ENCODE measurements around the gene MSH2.

MSH2 gene

DNA sequence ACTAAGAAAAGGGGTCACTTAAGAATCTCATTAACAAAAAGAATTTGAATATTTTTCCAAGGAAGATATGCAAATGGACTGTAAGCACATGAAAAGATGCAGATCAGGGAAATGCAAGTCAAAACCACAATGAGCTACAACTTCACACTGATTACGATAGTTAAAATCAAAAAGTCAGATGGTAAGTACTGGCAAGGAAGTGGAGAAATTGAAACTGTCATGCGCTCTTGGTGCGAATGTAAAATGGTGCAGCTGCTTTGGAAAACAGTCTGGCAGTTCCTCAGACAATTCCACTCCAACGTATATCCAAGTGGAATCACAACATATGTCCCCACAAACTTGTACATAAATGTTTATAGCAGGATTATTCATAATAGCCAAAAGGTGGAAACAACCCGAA is 81.4 kb downstream of the MSH2 start (continued):
- TF ChIP-seq PPARA (CRISPR knock-in tag; IDR thresholded peaks at IDR 0.05; ENCODE audit: borderline replicate concordance) (no peak), PATZ1 (CRISPR knock-in tag; IDR thresholded peaks at IDR 0.05; ENCODE audit: borderline replicate concordance) (no peak), ESRRG (CRISPR knock-in tag; IDR thresholded peaks at IDR 0.05) (no peak), ZFP30 (CRISPR knock-in tag; IDR thresholded peaks at IDR 0.05) (no peak), TCF4 (CRISPR knock-in tag; IDR thresholded peaks at IDR 0.05; ENCODE audit: borderline replicate concordance) (no peak), ZC3H10 (CRISPR knock-in tag; IDR thresholded peaks at IDR 0.05) (no peak), ZNF70 (CRISPR knock-in tag; IDR thresholded peaks at IDR 0.05) (no peak)

DNA sequence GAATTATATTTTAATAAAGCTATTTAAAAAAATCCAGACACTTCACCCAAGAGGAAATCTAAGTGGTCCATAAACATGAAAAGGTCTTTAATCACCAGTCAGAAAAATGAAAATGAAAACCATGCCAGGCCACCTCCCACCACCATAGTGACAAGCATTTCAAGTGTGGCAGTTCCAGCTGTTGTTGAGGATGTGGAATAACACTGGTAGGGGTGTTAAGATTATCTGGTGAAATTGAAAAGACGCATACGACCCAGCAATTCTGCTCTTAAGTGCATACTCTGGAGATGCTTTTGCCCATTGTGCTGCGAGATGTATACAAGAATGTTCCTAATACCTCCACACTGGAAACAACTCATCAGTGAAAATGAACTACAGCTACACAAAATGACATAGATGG is 82.2 kb downstream of the MSH2 start:
- no peak for ATAC-seq
- TF ChIP-seq ZNF565 (CRISPR knock-in tag; conservative IDR thresholded peaks at IDR 0.05; ENCODE audit: low read depth) (no peak), PATZ1 (CRISPR knock-in tag; IDR thresholded peaks at IDR 0.05; ENCODE audit: borderline replicate concordance) (no peak), GLIS3 (CRISPR knock-in tag; IDR thresholded peaks at IDR 0.05) (no peak), POU6F1 (CRISPR knock-in tag; IDR thresholded peaks at IDR 0.05; ENCODE audit: borderline replicate concordance, low read depth) (no peak), ZFP30 (CRISPR knock-in tag; IDR thresholded peaks at IDR 0.05) (no peak), TCF4 (CRISPR knock-in tag; IDR thresholded peaks at IDR 0.05; ENCODE audit: borderline replicate concordance) (no peak), RARB (CRISPR knock-in tag; IDR thresholded peaks at IDR 0.05) (no peak), ISL1 (CRISPR knock-in tag; IDR thresholded peaks at IDR 0.05) (no peak), OSR1 (CRISPR knock-in tag; IDR thresholded peaks at IDR 0.05) (no peak), CSDC2 (CRISPR knock-in tag; IDR thresholded peaks at IDR 0.05) (no peak)
- TF ChIP-seq, protein P1, sequence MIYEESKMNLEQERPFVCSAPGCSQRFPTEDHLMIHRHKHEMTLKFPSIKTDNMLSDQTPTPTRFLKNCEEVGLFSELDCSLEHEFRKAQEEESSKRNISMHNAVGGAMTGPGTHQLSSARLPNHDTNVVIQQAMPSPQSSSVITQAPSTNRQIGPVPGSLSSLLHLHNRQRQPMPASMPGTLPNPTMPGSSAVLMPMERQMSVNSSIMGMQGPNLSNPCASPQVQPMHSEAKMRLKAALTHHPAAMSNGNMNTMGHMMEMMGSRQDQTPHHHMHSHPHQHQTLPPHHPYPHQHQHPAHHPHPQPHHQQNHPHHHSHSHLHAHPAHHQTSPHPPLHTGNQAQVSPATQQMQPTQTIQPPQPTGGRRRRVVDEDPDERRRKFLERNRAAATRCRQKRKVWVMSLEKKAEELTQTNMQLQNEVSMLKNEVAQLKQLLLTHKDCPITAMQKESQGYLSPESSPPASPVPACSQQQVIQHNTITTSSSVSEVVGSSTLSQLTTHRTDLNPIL (CRISPR knock-in tag; IDR thresholded peaks at IDR 0.05; ENCODE audit: low read depth) = no peak

DNA sequence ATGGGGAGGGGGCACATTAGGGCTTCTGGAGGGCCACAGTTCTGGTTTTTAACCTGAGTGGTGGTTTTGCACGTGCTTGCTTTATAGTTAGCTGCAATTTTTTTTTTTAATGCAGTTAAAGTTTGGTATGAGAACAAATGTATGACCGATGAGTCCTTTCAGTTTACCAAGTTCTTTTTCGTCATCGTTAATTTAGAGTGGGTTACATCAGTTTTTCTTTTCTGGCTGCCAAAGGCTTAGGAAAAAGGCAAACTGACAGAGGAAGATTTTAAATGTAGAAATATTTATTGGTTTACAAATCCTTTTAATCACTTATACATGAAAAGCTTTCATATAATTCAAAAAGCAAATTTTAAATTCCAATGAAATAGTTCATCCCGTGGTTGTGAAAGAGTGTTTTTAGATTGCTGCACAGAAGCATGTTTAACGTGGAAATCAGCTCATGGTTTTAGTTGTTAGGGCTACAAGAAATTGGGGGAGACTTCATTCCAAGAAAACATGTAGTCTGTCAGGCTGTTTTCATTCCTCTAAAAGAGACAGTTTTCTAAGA is 82.9 kb downstream of the MSH2 start:
- no peak for TF ChIP-seq PPARA (CRISPR knock-in tag; IDR thresholded peaks at IDR 0.05; ENCODE audit: borderline replicate concordance)
- no peak for TF ChIP-seq ZC3H10 (CRISPR knock-in tag; IDR thresholded peaks at IDR 0.05)
- no peak for TF ChIP-seq SNAI2 (CRISPR knock-in tag; IDR thresholded peaks at IDR 0.05)
- TF ChIP-seq ZNF8 (CRISPR knock-in tag; IDR thresholded peaks at IDR 0.05) = no peak
- TF ChIP-seq, protein P2, sequence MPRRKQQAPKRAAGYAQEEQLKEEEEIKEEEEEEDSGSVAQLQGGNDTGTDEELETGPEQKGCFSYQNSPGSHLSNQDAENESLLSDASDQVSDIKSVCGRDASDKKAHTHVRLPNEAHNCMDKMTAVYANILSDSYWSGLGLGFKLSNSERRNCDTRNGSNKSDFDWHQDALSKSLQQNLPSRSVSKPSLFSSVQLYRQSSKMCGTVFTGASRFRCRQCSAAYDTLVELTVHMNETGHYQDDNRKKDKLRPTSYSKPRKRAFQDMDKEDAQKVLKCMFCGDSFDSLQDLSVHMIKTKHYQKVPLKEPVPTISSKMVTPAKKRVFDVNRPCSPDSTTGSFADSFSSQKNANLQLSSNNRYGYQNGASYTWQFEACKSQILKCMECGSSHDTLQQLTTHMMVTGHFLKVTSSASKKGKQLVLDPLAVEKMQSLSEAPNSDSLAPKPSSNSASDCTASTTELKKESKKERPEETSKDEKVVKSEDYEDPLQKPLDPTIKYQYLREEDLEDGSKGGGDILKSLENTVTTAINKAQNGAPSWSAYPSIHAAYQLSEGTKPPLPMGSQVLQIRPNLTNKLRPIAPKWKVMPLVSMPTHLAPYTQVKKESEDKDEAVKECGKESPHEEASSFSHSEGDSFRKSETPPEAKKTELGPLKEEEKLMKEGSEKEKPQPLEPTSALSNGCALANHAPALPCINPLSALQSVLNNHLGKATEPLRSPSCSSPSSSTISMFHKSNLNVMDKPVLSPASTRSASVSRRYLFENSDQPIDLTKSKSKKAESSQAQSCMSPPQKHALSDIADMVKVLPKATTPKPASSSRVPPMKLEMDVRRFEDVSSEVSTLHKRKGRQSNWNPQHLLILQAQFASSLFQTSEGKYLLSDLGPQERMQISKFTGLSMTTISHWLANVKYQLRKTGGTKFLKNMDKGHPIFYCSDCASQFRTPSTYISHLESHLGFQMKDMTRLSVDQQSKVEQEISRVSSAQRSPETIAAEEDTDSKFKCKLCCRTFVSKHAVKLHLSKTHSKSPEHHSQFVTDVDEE (CRISPR knock-in tag; IDR thresholded peaks at IDR 0.05) = no peak
- TF ChIP-seq, protein P1 (CRISPR knock-in tag; IDR thresholded peaks at IDR 0.05; ENCODE audit: low read depth) = no peak
- no peak for TF ChIP-seq TCF4 (CRISPR knock-in tag; IDR thresholded peaks at IDR 0.05; ENCODE audit: borderline replicate concordance)
- TF ChIP-seq BACH2 (CRISPR knock-in tag; IDR thresholded peaks at IDR 0.05; ENCODE audit: borderline replicate concordance) = no peak
- TF ChIP-seq ZFP3 (CRISPR knock-in tag; IDR thresholded peaks at IDR 0.05) = no peak
- TF ChIP-seq GLIS3 (CRISPR knock-in tag; IDR thresholded peaks at IDR 0.05) = no peak
- no peak for TF ChIP-seq ZFP30 (CRISPR knock-in tag; IDR thresholded peaks at IDR 0.05)
- no peak for ATAC-seq

Measured in SK-N-SH treated with all-trans-retinoic acid at 6 μM for 48 hours (cell line).